HG03439 (cell line): Measurements from ENCODE around the gene FGFR1OP2.
A peak's percentile ranks its signal among the peaks of the same experiment; 100 is the strongest.
"Not testable (repeated sequence)": the region's sequence is repeated elsewhere in the genome, so short reads cannot be mapped to it uniquely, and the experiment has no call there.

Experiments used
- ATAC-seq: cut with Tn5 transposase; IDR thresholded peaks from one replicate; pipeline ENCODE4 v1.9.1; 2021; ENCODE audit warnings: mild to moderate bottlenecking, moderate library complexity; ENCODE audit not compliant: unreplicated experiment

FGFR1OP2 gene

GRCh38 chr12:26937863-26938700 lies at the start of gene FGFR1OP2, which contains the start of gene INTS13:
FGFR1OP2 (plus strand) TSS chr12:26938470; CDS start chr12:26954159, 15,689 bp downstream.
INTS13 (minus strand) TSS chr12:26937981; CDS start chr12:26936803, 1,178 bp downstream.
- ATAC-seq: peak; percentile 82

GRCh38 chr12:26890784-26891183 lies 47.5 kb upstream of the FGFR1OP2 start:
- ATAC-seq: no peak

GRCh38 chr12:26891704-26892103 lies 46.6 kb upstream of the FGFR1OP2 start:
- no peak for ATAC-seq

GRCh38 chr12:26895672-26896071 lies 42.6 kb upstream of the FGFR1OP2 start:
- no peak for ATAC-seq

- ATAC-seq: no peak
Observed at GRCh38 chr12:26896913-26897312, 41.4 kb upstream of the FGFR1OP2 start.

- not testable (repeated sequence) for ATAC-seq
Observed at GRCh38 chr12:26903396-26903795, 34.9 kb upstream of the FGFR1OP2 start.

- no peak for ATAC-seq
Observed at GRCh38 chr12:26906024-26906423, 32.2 kb upstream of the FGFR1OP2 start.

- no peak for ATAC-seq
Observed at GRCh38 chr12:26906704-26907103, 31.6 kb upstream of the FGFR1OP2 start.

- no peak for ATAC-seq
Observed at GRCh38 chr12:26918321-26919215, 19.7 kb upstream of the FGFR1OP2 start.

- ATAC-seq: no peak
Observed at GRCh38 chr12:26919216-26919555, 19.1 kb upstream of the FGFR1OP2 start.

GRCh38 chr12:26921886-26922285 lies 16.4 kb upstream of the FGFR1OP2 start:
- ATAC-seq: no peak

- no peak for ATAC-seq
Observed at GRCh38 chr12:26928661-26929060, 9.6 kb upstream of the FGFR1OP2 start.

GRCh38 chr12:26929590-26929989 lies 8.7 kb upstream of the FGFR1OP2 start:
- ATAC-seq: no peak

- no peak for ATAC-seq
Observed at GRCh38 chr12:26935636-26936378, 2.5 kb upstream of the FGFR1OP2 start.

- ATAC-seq: no peak
Observed at GRCh38 chr12:26936559-26937442, 1.5 kb upstream of the FGFR1OP2 start.

- ATAC-seq: peak; percentile 8
Observed at GRCh38 chr12:26937443-26937862, 817 bp upstream of the FGFR1OP2 start.

- peak; percentile 22 for ATAC-seq
Observed at GRCh38 chr12:26938701-26939062, 412 bp downstream of the FGFR1OP2 start.

- ATAC-seq: no peak
Observed at GRCh38 chr12:26939192-26939832, 1.0 kb downstream of the FGFR1OP2 start.

GRCh38 chr12:26939953-26940352 lies 1.7 kb downstream of the FGFR1OP2 start:
- no peak for ATAC-seq
